GM12872 (cell line): ENCODE results near the gene TFCP2.

Experiments used
- TF ChIP-seq, protein P1 (sequence below): IDR thresholded peaks from 3 replicates; pipeline ENCODE4 v1.5.1; 2011; ENCODE audit warnings: low read depth, mild to moderate bottlenecking, low read length, moderate library complexity; ENCODE audit not compliant: insufficient read depth

TFCP2 gene

GRCh38 chr12:51077930-51078329, 95.0 kb downstream of the TFCP2 start:
- TF ChIP-seq, protein P1, sequence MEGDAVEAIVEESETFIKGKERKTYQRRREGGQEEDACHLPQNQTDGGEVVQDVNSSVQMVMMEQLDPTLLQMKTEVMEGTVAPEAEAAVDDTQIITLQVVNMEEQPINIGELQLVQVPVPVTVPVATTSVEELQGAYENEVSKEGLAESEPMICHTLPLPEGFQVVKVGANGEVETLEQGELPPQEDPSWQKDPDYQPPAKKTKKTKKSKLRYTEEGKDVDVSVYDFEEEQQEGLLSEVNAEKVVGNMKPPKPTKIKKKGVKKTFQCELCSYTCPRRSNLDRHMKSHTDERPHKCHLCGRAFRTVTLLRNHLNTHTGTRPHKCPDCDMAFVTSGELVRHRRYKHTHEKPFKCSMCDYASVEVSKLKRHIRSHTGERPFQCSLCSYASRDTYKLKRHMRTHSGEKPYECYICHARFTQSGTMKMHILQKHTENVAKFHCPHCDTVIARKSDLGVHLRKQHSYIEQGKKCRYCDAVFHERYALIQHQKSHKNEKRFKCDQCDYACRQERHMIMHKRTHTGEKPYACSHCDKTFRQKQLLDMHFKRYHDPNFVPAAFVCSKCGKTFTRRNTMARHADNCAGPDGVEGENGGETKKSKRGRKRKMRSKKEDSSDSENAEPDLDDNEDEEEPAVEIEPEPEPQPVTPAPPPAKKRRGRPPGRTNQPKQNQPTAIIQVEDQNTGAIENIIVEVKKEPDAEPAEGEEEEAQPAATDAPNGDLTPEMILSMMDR: no peak

- TF ChIP-seq, protein P1: no peak
Observed at GRCh38 chr12:51076236-51076930, 96.6 kb downstream of the TFCP2 start.

GRCh38 chr12:51075390-51075789, 97.5 kb downstream of the TFCP2 start:
- TF ChIP-seq, protein P1: no peak

GRCh38 chr12:51071663-51072062, 101.3 kb downstream of the TFCP2 start:
- TF ChIP-seq, protein P1: no peak

GRCh38 chr12:51070004-51070403, 102.9 kb downstream of the TFCP2 start:
- TF ChIP-seq, protein P1: no peak

GRCh38 chr12:51067771-51068170, 105.2 kb downstream of the TFCP2 start:
- TF ChIP-seq, protein P1: no peak

GRCh38 chr12:51067229-51067628, 105.7 kb downstream of the TFCP2 start:
- TF ChIP-seq, protein P1: no peak
